ENCODE measurements around the gene OCA2.

OCA2 gene

DNA sequence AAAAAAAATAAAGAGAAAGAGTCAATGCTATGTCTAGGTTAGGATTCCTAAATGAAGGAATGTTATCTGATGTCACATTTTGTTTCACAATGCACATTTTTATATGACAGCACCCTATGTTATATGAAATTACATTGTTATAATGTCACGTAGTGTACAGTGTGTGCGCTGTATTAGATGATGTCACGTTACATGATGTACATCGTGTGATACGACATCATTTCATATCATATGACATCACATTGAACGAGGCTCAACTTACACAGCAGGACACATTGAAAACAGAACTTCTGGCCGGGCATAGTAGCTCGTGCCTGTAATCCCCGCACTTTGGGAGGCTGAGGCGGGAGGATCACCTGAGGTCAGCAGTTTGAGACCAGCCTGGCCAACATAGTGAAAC lies 150.0 kb downstream of the OCA2 start:
- no peak for DNase-seq (ENCODE audit: low read depth in 2 of 2)

DNA sequence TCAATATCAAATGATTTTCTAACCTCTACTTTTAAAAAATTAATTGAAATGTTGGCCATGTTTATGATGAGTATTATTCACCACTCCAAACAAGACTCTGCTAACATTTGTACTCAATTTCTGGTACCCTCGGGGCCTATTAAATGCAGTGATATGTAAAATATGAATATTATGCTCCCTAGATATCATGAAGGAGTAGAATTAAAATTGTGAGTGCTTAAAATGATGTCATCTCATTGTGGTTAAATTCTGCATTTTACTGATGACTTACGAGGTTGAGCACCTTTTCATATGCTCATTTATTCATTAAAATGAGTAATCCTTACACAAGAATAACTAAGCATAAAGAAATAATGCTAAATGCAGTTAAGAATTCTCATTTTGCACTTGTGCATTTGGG lies 159.9 kb downstream of the OCA2 start:
- no peak for DNase-seq (ENCODE audit: low read depth in 2 of 2)

DNA sequence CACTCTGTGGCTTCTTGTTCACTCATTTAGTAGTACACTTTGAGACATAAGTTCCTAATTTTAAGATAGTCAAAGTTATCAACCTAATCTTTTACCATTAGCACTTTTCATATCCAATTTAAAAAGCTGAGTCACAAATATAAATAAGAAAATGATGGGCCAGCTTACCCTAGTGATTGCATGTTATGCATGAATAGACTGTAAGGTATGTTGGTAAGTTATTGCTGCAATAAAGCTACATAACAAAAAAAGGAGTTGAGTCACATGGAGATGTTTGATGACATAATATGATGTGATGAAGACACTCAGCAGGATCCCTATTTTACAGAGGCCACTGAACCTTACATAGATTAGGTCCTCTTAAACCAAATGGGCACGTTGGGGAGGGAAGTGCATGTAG lies 161.3 kb downstream of the OCA2 start:
- DNase-seq (ENCODE audit: low read depth in 2 of 2): no peak

DNA sequence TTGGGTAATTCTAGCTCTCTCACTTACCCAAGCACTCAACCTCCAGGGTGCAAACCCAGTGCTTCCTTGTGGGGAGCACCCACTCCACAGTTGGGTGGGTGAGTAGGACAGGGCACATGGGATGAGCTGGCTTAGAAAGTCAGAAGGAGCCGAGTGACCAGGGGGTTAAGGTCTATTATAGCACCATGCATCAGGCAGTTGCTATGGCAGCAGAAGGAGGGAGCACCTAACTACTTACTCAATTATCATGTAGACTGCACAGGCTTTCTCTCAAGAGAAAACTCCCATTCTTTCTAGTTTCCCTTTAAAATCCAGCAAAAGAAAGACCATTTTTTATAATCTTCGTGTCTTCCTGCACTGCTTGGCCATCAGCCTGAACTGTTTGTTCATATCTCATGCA lies 163.0 kb downstream of the OCA2 start:
- DNase-seq (ENCODE audit: low read depth in 2 of 2): no peak

DNA sequence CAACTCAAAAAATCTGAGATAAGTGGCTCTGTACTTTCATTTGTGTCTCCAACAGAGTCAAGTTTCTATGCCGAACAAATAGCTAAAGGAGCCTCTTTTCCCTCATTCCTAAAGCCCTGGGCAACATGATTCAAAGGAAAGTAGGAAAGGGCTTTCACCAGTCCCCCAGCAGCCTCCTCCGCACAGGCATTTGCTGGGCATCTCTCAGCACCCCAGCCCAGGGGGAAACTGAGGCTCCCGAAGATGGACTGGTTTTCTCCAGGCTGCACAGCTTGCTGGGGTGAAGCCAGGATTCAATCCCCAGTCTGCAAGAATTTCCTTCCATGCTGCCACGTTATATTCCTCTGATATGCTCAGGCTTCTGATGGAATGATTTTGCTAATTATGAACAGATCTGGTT lies 163.8 kb downstream of the OCA2 start:
- no peak for DNase-seq (ENCODE audit: low read depth in 2 of 2)

DNA sequence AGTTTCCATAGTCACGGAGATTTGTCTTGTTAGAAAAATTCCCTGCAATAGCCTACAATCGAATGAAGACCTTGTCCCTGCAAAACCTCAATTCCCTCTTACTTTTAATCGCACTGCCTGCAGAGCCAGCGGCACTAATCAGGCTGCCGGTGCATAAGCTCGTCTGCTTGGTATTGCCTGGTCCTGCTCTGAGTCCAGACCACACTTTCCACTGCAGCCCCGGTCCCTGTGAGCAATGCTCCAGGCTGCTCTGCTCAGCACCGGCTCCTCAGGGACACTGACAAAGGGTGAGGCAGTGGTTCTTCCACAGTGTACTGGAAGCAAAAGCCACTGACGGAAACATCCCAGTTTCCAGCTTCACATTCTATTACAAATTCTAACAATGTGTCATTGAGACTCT lies 164.3 kb downstream of the OCA2 start:
- DNase-seq (ENCODE audit: low read depth in 2 of 2): no peak

DNA sequence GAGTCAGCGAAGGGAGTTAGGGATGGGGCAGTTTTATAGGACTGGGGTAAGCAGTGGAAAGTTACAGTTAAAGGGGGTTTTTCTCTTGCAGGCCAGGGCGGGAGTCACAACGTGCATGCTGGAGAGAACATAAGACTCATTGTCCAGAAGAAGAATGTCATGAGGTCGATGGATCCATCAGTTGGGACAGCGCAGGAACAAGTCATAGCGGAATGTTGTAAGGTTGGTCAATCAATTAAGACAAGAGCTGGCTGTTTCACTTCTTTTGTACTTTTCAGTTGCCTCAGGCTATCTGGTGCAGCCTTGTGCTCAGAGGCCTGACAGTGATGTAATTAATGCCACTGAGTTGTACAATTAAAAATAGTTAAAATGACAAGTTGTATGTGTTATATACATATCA lies 165.6 kb downstream of the OCA2 start:
- no peak for DNase-seq (ENCODE audit: low read depth in 2 of 2)

DNA sequence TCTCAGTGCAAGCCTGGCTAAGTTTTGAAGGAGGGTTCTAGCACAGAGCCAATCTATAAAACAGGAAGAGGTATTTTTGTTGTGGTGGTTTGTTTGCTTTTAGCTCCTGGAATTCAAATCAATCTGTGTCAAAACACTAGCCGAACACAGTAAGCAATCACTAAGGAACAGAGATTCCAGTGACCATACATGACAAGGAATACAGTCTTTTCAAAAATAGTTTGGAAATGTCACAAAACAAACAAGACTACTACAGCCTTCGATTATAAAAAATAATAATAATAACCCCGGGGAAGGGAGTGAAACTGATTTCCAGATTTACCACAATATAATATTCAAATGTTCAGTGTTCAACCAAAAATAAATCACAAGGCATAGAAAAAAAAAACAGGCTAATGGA lies 166.5 kb downstream of the OCA2 start:
- DNase-seq (ENCODE audit: low read depth in 2 of 2): no peak

DNA sequence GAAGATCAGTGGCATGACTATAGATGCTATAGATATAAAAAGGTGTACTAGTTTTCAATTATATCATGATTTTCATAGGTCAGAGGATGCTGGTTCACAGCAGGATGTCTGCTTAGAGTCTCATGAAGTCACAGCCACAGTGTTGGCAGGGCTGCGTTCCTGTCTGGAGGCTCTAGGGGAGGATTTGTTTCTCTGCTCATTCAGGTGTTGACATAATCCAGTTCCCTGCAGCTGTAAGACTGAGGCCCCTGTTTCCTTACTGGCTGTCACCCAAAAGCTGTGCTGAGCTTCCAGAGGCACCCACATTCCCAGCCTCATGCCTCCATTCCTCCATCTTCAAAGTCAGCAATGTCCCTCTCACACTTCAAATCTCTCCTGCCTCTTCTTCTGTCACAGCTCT lies 170.7 kb downstream of the OCA2 start:
- no peak for DNase-seq (ENCODE audit: low read depth in 2 of 2)

DNA sequence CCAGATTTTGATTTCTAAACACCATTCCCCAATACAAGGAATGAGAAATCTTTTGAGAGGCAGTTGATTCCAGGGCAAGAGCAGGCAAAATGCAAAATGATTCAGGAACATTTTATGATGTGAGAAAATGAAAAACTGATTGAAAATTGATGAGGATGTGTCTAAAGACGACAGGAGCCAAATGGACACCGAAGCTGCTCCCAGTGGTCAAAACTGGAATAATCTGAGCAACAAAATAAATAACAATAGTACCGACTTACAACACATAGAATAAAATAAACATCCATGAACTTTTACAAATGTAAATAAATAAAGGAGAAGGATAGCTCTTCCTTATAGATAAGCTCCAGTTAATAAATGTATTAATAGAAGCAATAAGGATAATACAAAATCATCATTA lies 186.8 kb downstream of the OCA2 start:
- DNase-seq (ENCODE audit: low read depth in 2 of 2): no peak

DNA sequence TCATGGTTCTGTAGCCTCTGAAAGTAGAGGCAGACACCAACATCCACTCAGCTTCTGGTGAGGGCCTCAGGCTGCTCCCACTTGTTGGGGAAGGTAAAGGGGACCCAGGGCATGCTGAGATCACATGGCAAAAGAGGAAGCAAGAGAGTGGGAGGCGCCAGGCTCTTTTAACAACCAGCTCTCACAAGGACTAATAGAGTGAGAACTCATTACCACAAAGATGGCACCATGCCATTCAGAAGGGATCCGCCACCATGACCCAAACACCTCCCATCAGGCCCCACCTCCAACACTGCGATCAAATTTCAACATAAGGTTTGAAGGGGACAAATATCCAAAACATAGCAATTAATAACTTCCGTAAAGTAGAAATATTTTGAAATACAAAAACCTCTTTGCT lies 192.3 kb downstream of the OCA2 start:
- no peak for DNase-seq (ENCODE audit: low read depth in 2 of 2)

DNA sequence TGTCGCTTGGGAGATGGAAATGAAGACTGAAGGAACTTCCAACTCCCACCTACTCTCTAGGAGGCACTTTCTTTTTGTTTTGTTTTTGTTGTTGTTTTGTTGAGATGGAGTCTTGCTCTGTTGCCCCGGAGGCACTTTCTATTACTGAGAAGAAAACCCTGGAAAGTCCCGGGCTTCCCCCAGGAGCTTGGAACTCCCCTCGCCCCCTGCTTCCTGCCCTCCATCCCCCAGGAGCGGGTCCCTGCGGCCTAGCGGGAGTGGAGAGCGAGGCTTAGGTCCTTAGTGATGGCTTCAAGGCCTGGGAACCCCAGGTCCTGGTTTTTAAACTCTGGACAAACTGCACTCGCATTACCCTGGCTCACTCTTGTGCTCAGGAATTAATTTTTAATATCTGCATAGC lies 195.7 kb downstream of the OCA2 start:
- DNase-seq (ENCODE audit: low read depth in 2 of 2): no peak

DNA sequence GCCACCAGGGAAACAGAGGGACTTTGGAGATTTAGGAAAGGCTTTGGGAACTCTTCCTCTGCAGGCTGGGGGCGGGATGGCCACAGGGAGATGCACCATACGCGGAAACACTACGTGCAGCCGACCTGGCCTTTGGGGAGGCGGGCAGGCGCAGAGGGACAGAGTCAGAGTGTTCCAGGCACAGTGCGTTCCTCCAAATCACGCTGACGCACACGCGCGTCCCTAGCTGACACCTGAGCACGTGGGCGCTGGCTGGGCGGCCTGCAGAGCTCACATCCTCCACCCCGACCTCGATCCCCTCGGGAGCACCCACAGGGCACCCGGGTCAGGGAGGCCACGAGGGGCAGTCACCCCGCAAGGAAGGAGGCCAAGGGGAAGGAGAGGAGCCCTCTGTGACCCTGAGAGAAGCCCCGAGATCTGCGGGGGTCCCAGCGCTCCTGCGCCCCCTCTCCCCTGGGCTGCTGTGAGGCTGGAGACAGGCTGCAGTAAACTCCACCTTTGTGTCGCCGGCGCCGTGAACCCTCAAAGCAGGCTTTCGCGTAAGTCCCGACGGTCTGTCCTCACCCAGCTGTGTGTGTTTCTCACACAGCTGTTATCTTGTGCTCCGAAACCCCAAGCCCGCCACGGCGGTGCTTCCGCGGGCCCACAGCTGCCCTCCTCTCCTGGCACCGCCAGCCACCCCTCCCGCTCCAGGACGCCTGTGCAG lies 196.3 kb downstream of the OCA2 start:
- DNase-seq (ENCODE audit: low read depth in 2 of 2): no peak

DNA sequence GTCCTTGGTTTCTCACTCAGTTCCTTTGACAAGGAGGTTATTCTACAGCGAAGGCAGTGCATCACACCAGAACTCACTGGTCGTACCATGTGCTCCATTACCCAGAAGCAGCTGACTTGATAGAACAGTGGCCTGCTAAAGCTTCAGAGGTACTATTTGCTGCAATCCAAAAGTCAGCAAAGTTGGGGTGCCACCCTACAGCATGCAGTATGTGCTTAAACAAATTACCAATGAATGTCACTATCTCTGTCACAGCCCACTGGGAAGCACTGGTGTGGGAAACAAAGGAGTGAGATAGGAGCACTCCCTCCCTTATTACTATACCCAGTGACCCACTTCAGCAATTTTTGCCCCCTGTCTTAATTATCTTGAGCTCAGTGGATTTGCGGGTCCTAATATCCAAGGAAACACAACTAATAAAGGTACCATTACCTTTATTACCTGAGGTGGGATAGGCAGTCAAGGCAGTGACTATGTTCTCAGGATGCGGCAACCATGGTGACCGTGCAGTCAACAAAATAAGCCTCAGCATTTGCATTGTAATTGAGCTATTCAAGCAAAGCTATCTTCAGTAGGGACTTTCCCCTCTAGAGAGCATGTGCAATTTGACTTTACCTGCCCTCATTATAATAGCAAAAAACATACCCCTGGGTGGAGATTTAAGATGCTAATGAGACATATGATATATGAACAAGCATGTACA lies 199.4 kb downstream of the OCA2 start:
- no peak for DNase-seq (ENCODE audit: low read depth in 2 of 2)

DNA sequence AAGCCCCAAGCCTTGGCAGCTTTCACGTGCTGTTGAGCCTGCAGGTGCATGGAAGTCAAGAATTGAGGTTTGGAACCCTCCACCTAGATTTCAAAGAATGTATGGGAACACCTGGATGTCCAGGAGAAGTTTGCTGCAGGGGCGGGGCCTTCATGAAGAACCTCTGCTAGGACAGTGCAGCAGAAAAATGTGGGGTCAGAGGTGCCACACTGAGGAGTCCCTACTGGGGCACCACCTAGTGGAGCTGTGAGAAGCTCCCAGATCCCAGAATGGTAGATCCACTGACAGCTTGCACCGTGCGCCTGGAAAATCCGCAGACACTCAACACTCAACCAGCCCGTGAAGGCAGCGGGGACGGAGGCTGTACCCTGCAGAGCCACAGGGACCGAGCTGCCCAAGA lies 201.6 kb downstream of the OCA2 start:
- DNase-seq (ENCODE audit: low read depth in 2 of 2): no peak

DNA sequence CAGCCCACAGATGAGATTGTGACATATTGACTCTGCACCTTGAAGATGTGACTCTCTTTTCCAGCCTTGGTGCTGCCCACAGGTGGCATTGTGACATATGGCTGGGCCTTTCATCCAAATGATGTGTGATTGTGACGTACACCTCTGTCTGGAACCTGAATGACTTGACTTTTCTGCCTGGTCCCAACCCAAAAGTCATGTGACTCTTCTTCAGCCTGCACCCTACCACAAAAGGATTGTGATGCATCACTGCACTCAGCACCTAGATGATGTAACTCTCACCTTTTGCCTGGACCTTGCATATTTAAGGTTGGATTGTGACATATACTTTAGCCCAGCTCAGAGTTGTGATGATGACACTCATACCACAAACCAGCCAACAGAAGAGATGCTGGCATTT lies 204.5 kb downstream of the OCA2 start:
- DNase-seq (ENCODE audit: low read depth in 2 of 2): no peak

DNA sequence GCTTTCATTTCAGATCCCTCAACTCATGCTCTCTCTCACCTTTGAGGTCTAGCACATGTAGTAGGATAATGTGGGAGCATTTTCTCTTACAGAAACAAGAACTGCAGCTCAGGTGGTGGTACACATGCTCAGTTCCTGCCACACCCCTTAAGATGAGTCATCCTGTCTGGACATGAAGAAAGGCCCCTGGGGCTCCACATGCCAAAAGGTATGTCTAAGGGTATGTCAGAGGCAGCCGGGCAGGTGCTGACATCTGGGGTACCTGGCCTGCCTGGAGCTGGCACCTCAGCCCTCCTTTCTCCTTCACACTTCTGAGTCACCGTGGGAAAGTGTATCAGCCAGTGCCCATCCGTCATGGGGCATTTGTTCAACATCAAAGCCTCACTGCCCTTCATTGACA lies 209.9 kb downstream of the OCA2 start:
- DNase-seq (ENCODE audit: low read depth in 2 of 2): no peak

DNA sequence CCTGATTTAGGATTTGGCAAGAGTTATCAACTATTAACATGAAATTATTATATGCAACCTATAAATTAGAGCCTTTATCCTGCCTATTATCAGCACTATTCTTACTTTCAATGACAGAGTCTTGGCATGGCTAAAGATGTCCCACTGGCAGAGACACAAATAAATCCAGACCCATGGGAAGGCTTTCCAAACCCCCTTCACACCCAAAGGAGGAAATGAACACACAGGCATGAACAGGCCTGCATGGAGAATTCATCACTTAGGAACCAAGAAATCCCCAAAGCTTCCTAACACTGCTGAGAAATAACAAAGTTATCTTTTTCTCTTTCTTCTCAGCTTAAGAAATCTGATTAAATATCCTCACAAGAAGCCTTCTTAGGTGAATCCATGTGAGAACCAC lies 213.9 kb downstream of the OCA2 start:
- DNase-seq (ENCODE audit: low read depth in 2 of 2): no peak

DNA sequence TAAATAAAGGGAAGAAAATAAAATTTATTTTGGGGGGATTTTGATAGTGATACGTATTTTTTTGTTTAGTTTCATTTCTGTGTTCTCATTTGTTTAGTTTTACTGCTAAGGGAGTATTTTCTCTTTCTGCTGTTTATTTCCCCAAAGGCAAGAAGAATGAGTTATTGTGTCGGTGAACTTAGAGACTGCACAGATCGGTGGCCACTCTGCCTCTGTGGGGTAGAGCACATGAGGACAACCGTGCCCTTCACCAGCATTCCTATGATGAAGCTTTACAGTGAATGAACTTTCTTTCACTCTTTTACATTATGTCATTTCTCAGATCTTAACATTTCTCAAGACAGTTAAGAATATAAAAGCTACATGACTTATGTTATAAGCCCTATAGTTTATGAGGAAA lies 214.4 kb downstream of the OCA2 start:
- no peak for DNase-seq (ENCODE audit: low read depth in 2 of 2)

DNA sequence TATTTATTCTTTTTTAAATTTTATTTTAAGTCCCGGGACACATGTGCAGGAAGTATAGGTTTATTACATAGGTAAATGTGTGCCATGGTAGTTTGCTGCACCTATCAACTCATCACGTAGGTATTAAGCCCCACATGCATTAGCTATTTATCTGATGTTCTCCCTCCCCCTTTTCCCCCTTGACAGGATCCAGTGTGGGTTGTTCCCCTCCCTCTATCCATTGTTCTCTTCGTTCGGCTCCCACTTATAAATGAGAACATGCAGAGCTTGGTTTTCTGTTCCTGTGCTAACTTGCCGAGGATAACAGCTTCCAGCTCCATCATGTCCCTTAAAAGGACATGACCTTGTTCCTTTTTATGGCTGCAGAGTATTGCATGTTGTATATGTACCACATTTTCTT lies 220.3 kb downstream of the OCA2 start:
- no peak for DNase-seq (ENCODE audit: low read depth in 2 of 2)

DNA sequence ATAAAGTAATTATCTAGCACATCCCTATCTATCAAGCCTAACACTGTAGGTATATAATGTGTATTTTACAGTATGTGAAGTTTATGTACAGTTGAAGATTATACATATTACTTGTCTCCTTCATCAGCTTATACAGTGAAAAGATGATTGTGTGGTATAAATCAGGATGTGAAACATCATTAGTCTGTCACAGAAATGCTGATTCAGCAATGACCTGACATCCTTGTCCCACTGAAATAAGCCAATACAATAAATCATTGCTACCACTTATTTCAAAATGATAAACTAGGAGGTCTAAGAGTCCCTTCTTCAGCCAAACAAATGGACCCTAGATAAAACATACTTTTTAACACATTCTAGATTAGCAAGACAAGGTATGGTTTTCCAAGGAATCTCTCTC lies 225.3 kb downstream of the OCA2 start:
- no peak for DNase-seq (ENCODE audit: low read depth in 2 of 2)

DNA sequence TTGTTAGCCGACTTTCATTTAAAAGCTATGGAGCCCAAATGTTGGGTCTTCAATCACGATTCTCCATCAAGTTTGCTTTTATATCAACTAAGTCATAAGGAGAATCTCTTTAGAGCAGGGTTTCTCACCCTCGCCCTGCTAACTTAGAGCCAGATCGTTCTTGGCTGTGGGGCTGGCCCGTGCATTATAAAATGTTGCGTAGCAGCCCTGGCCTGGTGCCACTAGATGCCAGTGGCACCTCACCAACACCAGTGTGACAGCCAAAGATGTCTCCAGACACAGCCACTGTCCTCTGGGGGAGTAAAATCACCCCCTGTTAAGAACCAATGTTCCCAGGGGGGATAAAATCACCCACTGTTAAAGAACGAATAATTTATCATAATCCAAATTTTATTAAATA lies 226.1 kb downstream of the OCA2 start:
- DNase-seq (ENCODE audit: low read depth in 2 of 2): no peak

DNA sequence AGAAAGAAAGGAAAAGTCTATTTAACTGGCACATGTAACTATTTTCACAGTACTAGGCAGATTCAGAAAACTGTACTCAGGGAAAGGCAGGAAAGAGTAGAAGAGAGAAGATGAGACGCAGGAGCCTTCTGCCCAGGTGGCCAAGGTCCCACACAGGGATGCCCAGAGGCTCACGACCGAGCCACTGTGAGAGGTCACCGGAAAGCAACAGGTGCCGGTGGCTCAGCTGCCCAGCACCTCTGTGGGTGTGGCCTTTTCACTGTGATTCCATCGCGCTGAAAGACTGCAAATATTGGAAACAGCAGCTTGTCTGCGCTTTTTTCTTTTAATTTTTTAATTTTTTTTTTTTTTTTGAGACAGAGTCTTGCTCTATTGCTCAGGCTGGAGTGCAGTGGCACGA lies 226.8 kb downstream of the OCA2 start:
- no peak for DNase-seq (ENCODE audit: low read depth in 2 of 2)

DNA sequence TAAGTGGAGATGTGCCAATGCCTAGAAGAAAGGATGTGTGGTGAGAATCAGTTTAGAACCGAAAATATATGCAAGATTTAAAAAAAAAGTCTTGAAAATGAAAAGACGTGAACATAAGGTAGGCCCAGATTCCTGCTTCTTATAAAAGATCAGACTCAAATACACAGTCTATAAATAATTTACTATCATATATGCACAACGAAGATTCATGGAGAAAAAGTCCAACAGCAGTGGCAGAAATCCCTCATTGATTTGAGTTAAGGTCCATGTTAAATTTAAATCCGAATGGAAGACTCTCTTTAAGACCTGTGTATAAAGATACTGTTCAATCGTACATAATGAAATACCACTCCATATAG lies 227.2 kb downstream of the OCA2 start:
- no peak for DNase-seq (ENCODE audit: low read depth in 2 of 2)
